Activated T-helper 9 cell treated with anti-CD3 and anti-CD28 coated beads, Interleukin-2, amount 50 U/mL, for 16 hours (primary cell): Measurements from ENCODE around the gene ANAPC4.

ENCODE experiments used
- DNase-seq: peaks from one replicate; pipeline ENCODE4 v3.0.0-alpha.2; 2020; ENCODE audit warnings: low read depth

Gene ANAPC4

DNA sequence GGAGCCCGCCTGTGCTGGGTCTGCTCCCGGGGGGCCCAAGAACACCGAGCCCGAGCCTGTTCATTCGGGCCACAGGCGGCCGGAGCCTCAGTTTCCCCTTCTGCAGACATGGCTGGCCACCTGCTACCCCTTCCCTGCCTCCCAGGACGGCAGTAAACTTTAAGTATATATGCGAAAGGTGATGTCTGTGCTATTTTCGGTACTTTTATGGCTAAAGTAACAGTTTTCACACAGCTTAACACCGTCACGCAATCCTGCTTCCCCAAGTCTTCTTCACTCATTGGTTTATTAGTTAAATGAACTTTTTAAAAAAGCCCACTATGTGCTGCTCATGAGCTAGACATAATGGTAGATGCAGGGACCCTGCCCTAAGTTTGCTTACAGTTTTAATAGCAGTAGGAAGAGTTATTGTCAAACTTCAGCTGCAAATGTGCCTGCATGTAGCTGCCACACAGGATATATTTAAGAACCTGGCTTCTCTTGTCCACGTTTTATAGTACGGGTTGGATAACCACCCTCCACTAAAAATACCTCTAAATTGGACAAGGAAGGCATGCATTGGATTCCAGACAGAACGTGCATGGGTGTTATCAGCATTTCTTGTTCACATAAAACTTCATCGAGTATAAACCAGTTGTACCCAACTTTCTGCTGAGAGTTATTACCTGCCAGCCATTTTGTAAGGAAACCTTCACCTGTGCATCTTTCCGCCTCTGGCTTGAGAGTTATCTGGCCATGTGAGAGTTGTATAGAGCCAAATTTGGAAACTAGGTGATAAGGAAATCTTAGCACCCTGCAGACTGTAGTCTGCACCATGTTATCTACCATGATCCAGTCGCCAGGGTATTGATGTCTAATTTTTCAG lies 741 bp downstream of the ANAPC4 start:
- DNase-seq: no peak

DNA sequence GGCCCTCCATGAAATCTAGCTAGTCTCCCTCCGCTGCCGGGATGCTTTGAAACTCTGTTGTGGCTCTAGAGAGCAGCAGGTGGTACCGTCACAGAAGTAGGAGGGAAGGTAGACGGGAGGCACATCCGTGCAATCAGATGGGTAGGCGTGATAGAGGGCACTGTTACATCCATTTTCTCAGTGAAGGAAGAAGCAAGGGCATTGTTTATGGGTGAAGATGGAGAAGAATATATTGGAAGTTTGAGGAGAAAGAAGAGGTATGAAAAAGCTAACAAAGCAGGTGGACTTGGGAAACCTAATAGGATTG lies 1.3 kb downstream of the ANAPC4 start:
- no peak for DNase-seq

DNA sequence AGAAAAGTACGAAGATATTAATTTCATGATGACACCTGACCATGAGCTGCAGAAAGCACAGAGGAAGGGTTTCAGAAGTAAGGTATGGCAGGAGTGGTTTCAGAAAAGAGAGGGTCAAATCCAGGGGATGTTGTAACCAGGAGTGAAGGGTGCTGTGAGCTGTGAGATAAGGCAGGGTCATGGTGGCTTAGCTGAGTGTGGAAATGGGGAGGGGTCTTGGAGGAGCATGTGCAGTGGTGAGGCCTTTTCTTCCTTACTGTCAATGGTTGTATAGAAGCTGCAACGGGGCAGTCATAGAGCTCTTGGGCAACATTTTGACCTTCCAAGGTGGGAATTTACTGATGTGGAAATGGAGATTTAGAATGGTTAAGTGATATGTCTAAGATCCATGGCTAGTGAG lies 2.5 kb downstream of the ANAPC4 start:
- DNase-seq: no peak

DNA sequence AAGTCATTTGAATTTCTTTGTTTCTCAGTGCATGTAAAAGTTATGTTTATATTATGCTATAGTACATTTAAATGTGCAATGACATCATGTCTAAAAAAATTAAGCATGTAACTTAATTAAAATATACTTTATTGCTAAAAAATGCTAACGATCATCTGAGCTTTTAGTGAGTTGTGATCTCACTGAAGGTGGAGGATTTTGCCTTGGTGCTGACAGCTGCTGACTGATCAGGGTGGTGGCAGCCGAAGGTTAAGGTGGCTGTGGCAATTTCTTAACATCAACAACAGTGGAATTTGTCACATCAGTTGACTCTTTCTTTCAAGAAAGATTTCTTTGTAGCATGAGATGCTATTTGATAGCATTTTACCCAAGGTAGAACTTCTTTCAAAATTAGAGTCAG lies 6.6 kb downstream of the ANAPC4 start:
- no peak for DNase-seq

DNA sequence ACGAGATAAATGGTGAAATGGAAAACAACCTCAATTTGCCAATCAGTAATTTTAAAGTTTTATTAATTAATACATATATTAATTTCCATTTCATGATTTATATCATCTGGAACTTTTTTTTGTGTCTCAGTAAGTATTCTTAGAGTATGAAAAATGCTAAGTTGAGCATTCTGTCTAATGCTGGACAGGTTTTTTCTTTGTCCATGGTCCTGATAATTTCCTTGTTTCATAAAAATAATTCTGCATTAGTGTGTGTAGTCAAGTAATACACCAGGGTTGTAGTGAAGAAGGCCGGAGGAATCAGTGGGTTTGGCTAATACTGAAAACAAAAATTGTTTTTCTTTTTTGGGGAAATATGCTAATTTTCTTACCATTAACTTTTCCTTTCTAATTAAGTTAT lies 9.9 kb downstream of the ANAPC4 start:
- no peak for DNase-seq

DNA sequence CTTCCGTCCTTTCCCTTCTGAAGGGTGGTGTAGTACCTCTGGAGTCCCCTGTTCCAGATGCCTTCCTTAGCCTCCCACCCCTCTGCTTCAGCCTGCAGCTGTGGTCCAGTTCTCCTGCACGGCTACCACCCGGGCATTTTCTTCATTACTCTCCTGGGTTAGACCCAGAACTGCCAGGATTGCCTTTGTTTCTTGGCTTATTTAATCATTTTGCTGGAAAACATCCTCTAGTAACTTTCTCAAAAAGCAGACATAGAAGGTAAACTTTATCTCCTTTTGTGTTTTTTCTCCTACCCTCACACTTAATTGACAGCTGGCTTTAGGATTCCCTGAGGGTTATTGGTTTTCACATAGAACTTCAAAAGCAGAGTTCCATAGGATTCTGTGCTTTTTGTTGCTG lies 20.2 kb downstream of the ANAPC4 start:
- no peak for DNase-seq

DNA sequence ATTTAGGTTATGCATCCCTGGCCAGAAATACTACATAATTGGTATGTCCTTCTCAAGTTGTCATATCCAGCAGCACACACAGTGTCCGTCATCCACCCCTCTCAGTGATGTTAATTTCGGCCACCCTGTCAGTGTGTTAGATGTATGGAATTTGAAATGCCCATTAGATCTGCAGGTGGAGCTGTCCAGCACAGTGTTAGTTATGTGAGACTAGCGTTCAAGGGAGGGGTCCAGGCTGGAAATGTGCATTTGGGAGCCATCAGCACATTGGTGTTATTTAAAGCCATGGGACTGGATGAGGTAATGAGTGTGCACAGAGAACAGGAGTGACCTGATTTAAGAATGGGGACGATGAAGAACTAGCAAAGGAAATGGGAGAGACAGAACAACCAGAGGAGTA lies 22.4 kb downstream of the ANAPC4 start:
- DNase-seq: no peak

DNA sequence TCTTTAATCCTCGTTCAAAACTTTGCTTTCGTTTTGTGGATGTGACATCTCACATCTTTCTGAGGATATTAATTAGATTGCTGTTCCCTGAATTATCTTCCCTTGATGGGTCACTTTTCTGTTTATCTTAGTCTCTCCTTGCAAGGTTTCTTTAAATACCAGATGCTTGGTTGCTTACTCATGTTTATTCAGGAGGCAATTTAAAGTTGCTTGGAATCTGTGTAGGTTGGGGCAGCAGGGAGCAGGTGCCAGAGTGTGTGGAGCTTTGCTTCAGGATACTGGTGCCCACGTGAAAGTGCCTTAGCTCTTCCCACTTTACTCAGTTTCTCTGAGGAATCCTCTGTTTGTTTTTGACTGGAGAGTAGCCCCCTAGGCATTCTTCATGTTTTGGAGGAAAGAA lies 24.0 kb downstream of the ANAPC4 start:
- DNase-seq: no peak

DNA sequence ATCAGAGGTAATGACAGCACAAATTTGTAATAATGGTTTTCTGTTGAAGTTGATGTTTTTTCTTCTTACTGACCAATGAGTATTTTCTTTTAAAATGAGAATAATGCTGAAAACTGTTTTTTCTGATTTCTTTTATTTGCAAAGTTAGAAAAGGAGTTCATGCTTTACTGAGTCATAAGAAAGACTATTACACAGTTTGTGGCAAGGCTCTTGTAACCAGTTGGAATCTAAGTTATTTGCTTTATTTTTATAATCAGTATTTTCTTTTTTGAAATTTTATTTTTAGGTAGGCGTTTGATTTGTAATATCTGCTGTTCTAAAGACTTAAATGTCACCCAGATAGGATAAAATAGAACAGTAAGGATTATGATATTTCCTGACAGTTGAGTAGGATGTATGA lies 25.5 kb downstream of the ANAPC4 start:
- no peak for DNase-seq

DNA sequence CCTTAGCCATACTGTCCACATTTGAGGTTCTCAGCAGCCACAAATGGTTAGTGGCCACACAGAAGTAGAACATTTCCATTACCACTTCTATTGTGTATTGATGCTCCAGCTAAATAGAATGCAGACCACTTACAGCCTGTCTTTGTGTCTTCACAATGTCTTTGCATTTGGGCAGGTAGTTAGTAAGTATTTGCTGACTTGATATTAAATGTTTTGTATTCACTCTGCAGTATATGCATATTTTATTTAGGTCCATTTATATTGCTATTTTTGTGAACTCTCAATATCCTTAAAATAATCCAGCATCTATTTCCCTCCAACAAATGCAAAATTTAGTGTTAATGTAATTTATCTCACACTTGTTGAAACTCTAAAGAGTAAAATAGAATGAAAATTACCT lies 26.6 kb downstream of the ANAPC4 start:
- DNase-seq: no peak

DNA sequence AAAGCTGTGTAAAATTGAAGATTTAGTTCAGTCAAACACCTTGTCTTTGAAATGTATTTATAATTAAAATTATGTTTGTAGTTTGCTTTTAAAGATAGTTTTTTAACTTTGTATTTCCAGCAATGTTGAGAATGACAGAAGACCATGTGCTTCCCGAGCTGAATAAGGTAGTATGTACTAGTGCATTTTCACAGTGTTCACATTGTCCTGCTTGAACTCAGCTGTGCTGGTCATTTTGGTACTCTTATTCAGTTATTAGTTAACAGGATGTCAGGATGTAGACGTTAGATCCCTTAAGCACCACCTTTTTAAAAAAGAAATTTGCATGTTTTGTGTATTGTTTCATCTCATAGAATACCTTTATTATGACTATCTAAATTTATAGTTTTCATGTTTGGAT lies 28.4 kb downstream of the ANAPC4 start:
- DNase-seq: no peak

DNA sequence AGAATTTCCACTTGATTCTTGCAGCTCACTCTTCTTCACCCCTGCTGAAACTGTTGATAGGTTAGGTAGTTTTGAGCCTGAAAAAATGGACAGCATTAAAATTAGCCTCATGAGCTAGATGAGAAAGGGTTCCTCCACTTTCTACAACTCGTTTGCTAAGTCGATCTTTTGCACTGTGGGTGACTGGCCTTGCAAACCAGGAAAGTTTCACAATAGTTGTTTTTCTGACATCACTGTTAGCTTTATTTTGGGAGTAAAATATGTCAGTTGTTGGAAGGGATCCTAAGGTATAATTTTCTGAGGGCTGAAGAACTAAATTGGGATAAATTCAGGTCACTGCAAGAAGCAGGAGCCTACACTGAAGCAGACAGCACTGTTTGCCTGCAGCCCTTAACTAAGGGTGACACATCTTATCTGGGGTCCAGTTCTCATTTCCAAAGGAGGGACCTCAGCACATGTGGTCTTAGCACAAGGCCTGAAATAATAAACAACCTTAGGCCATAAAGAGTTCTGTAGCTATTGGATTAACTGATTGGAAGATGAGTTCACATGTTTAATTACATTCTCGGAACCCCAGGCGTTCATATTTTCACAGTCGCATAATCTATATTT lies 29.1 kb downstream of the ANAPC4 start:
- DNase-seq: no peak

DNA sequence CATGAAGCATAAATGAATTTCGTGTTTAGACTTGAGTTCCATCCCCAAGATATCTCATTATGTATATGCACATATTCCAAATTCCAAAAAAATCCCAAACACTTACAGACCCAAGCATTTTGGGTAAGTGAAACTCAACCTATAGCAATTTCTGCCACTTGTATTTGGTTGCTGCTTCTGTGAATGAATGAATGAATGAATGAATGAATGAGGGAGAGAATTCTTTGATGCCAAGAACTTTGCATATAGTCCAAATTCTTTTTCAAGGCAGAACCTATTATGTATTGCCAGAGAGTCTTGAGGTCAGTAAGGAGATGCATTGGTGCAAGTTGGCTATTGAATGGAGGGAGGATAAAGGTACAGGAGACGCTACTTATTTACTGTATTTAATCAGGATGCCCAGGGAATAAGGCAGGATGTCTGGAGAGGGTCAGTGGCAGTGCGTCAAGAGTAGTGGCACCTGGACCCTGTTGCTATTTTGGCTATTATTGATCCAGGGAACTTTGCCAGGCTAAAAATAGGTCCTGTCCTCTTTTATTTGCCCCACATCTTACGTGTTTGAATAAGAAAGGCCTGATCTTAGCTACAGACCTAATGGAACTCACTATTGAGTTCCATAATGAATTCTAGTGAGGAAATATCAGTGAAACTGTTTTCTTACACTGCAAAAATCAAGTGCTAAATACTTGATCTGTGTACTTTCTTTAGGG lies 33.9 kb downstream of the ANAPC4 start:
- no peak for DNase-seq

DNA sequence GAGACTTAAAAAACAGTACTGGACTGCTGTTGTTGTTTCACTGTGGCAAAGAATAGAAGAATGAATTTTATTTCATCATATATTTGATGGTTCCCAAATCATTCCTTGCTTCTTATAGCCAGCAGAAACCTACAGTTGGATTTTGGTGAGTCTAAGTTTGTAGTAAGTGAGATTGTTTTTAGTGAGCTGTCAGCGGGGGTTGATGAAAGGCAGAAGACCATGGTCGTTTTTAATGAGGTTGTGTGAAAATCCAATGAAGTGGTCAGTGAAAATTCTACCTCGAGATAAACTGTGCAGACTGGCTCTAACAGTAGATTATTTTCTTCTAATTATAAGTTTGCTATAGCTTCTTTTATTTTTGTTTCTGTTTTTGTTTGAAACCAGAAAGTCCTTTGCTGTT lies 36.2 kb downstream of the ANAPC4 start:
- no peak for DNase-seq

DNA sequence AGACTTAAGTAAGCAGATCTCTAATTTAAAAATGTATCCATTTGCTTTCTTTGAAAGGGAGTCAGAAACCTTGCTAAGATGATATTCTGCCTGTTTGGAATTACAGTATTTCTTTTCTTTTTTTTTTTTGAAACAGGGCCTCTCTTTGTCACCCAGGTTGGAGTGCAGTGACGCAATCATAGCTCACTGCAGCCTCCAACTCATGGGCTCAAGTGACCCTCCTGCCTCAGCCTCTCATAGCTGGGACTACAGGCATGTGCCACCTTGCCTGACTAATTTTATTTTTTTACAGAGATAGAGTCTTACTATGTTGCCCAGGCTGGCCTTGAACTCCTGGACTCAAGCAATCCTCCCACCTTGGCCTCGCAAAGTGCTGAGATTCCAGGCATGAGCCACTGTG lies 40.0 kb downstream of the ANAPC4 start:
- DNase-seq: no peak

DNA sequence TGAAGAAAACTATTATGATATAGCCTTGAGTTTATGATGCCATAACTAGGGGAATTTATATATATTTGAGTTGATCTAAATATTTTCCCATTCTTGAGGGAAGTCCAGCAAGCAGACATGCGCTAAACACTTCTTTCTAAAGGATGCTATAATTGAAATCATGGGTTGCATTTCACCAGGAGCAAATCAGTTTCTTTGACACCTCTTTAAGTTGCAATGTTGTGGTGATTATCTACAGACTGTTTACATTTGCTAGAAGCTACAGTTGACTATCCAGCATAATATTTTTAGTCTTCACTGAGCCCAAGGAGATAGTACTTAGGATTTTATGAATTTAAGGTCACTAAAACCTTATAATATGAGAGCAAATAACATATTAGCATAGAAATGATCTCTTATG lies 43.9 kb downstream of the ANAPC4 start:
- no peak for DNase-seq

DNA sequence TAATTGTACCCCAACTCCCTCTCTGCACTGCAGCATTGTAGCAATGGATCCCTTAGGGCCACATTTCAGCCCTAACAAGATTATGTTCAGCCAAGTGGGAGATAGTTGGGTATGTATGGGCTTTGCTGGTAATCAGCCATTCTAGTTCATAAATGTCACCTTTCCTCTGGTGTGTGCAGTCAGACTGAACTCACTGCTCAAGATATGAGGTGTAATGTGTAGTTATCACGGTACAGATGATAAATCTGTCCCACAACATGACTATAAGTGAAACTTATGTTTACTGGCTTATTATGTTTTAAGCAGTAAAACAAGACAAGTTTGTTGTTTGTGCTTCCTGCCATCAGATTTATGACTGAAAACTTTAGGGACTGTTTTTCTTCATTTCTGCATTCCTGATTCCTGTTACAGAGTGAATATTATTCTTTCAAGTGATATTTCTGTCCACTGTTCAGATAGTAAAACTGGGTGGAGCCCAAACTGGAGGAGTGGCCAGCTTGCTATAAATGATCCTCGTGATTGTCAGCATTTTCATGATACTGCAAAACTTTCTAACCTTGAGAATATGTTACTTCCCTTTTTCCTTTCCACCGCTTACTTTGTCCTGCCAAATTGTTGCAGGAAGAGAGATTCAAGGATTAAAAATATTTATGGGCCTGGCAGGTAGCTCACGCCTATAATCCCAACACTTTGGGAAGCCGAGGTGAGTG lies 44.9 kb downstream of the ANAPC4 start:
- no peak for DNase-seq

DNA sequence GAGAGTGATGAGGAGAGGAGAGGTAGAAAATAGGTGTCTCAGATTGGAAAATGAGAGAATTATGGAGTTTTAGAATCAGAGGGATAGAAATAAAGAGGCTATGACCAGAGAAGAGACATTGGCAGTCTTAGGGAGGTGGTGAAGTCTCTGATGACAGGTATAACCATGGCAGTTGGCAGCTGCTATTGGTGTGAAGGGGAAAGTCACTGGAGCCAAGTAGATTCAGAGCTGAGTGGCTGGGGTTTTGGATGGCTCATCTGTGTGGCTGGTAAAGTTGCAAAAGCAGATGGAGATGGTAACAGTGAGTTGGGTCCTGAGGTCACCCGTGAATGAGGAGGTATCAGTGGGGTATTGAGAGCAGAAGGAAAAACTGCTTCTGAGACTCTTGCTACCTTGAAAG lies 46.5 kb downstream of the ANAPC4 start:
- no peak for DNase-seq

DNA sequence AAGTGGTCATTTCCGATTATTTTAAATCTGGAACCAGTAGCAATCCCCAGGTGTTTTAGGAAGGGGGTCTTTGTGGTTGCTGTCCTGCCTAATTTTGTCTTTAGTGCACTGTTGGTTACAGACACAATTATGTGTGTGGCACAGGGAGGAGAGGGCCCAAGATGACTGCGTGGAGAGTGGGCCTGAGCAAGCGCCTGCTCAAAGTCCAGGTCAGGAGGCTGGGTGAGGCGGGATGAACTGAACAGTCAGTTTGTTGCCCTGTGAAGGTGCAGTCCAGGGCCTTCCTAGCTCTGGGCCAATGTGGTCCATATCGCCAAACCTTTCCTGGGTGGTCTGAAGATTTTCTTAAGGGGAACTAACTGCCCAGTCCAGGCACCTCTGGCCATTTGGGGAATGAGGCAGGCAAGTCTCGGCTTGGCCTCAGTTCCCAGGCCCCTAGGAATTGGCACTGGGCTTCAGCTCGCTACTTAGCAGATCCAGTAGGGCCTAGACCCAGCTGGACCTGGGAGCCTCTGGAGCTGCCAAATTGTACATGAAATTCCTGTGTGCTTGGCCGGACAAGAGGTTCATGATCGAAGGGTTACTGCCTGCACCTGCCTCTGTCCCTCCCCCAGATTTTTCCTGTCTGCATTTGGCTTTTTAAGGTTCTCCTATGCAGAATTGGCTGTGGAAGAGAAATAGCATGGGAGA lies 47.6 kb downstream of the ANAPC4 start:
- DNase-seq: no peak

DNA sequence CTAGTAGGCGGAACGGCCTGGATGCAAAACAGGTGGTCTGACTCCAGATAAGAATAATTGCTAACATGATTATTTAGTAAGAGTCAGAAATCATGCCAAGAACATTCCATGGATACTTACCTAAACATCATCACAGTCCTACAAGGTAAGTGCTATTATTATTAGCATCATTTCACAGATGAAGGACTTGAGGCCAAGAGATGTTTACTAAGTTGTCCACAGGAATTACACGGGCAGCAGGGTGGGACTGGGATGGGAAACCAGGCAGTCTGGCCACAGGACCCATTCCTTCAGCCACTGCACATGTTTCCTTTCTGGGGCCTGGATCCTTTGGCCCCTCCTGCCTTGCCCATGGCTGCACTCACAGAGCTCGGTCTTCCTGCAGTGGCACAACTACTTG lies 48.3 kb downstream of the ANAPC4 start:
- DNase-seq: no peak

DNA sequence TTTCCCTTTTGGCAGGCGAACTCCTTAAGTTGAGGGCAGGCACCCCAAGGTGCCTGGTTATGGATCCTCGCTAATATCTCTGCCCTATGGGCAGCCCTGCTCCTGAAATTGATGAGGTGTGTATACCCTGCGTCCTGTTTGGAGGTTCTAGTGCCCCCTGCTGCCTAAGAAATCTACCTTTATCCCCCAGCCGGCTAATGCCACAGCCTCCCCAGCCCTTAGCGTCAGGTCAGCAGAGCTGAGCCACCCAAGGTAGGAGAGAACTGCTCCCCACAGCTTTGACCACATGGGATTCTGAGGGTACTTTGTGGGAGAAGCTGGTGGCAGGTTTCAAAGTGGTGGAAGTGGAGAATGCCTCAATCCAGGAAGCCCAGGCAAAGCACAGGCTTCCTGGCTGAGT lies 50.8 kb downstream of the ANAPC4 start:
- no peak for DNase-seq

DNA sequence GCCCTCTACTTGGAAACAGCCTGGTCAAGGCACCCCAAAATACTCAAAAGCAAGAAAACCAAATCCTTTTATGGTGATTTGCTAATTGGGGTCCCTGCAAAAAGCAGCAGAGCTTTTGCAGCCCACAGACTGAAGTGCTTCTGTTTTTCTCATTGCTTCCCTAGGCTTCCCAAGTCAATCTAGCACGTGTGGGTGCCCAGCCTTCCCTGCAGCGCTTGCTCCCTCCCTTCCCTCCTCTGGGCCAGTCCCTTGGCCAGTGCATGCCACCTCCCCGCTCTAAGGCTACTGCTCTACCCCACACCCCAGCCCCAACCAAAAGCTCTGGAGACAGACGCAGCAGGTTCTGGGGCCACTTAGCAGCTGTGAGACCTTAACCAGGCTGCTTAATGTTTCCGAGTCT lies 53.6 kb downstream of the ANAPC4 start:
- DNase-seq: no peak
